ENCODE data around the gene CASP8.

Gene CASP8

DNA sequence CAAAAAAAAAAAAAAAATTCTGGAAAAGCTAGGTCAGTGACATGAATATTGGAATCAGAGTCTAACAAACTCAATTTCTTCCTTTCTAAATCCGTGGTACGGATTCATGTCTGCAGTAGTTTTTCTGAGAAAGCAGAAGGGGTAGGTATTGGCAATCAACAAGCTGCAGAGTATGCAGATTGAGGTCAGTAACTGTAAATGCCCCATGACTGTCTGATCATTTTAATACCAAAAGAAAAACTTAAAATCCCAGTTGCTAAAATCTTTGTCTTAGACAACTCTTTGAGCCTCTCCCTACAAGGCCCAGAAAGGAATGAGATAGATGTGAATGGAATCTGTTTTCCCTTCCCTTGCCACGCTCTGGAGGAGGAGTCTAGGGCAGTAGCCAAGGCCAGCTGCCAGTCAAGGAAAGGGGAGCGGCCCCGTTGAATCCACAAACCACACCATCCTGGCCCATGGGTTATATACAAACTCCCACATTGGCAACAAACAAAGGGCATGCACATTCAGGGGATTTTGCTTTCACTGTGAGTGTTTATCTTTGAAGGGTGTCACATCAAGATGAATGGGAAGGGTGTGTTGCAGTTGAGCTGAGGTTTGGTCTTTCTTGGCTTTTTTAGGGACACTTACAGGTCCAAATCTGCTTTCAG, 6.1 kb upstream of the CASP8 start:
- H3K4me3 Mint-ChIP-seq = peak overlapping the region; percentile 51 to 73
- no peak for DNase-seq
- H3K27ac Mint-ChIP-seq = peak overlapping the region; percentile 97 to 98
- H3K4me1 Mint-ChIP-seq (ENCODE audit: low read depth in 2 of 2) = peaks cover 60 to 74% of the 10 kb centered on the region in 2 donors
- peaks cover 49% of the 10 kb centered on the region for H3K36me3 Mint-ChIP-seq (ENCODE audit: insufficient read depth)
- no peaks in the 10 kb centered on the region for H3K9me3 Mint-ChIP-seq
- no peak for ATAC-seq (replicated peaks)
- no peaks in the 10 kb centered on the region for H3K27me3 Mint-ChIP-seq

DNA sequence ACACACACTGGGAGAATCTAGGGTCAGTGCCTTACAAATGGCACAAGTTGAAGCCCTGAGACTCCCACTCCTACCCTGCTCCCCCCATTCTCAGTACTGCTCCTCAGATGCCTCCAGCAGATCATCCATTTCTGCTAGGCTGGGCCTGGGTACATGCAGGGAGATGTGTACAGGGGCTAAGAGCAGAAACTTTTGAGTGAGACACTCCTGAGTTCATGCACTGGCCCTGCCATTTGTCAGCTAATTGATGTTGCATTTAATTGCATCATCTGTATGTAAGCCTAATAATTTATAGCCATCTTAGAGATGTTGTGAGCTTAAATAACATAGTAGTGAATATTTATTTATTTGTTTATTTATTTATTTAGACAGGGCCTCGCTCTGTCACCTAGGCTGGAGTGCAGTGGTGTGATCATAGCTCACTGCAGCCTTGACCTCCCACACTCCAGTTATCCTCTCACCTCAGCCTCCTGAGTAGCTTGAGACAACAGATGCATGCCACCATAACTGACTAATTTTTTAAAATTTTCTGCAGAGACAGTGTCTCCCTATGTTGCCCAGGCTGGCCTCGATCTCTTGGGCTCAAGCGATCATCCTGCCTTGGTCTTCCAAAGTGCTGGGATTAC, 4.8 kb upstream of the CASP8 start:
- ATAC-seq (replicated peaks) (no peak), DNase-seq (no peak)
- peak overlapping the region in 1 of 2 donors; percentile 25 for H3K4me3 Mint-ChIP-seq
- no peaks in the 10 kb centered on the region for H3K27me3 Mint-ChIP-seq
- H3K9me3 Mint-ChIP-seq = no peaks in the 10 kb centered on the region
- H3K36me3 Mint-ChIP-seq (ENCODE audit: insufficient read depth) = peaks cover 61% of the 10 kb centered on the region
- peaks cover 64 to 73% of the 10 kb centered on the region in 2 donors for H3K4me1 Mint-ChIP-seq (ENCODE audit: low read depth in 2 of 2)
- peak overlapping the region; percentile 97 to 98 for H3K27ac Mint-ChIP-seq

DNA sequence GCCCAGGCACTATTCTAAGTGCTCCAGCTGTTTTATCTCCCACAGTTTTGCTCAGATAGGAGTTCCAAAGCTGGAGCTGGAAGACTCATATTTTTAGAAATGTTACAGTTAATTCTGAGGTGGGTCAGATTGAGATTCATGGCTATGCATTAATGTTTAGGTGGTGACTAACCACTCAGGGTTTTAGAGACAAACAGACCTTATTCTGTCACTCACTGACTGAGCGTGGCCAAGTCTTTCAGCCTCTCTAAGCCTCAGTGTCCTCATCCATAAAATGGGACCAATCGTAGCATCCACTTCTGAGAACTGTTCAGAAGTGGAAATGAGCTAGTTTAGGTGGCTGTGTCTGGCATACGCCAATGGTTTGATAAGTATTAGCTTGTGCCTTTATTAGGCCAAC, 4.3 kb upstream of the CASP8 start:
- no peaks in the 10 kb centered on the region for H3K9me3 Mint-ChIP-seq
- ATAC-seq (replicated peaks) (no peak), DNase-seq (no peak)
- peak overlapping the region; percentile 25 to 94 for H3K4me3 Mint-ChIP-seq
- H3K36me3 Mint-ChIP-seq (ENCODE audit: insufficient read depth) = peaks cover 67% of the 10 kb centered on the region
- H3K27ac Mint-ChIP-seq = peak overlapping the region; percentile 98
- peaks cover 62 to 69% of the 10 kb centered on the region in 2 donors for H3K4me1 Mint-ChIP-seq (ENCODE audit: low read depth in 2 of 2)
- no peaks in the 10 kb centered on the region for H3K27me3 Mint-ChIP-seq

DNA sequence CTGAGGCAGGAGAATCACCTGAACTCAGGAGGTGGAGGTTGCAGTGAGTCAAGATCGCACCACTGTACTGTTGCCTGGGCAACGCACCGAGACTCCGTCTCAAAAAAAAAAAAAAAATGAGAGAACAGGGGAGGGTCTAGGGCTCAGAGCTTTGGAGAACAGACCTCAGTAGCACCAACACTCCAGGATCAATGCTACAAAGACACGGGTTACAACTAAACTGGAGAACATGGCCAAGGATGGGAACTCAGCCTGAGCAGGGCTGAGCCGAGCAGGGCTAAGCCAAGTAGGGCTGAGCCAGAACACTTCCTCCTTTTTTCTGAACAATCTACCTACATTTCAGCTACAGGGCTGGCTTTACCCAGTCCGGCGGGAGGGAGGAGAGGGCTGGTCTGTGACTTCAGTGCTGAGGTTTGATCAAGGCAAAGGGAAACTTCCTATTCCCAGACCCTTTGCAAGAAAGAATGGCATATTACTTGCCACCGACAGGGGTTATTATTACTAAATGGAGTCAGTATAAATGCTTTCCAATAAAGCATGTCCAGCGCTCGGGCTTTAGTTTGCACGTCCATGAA, 2.9 kb upstream of the CASP8 start:
- Mint-ChIP-seq H3K4me1 (ENCODE audit: low read depth in 2 of 2) (peaks cover 59 to 68% of the 10 kb centered on the region in 2 donors), H3K36me3 (ENCODE audit: insufficient read depth) (peaks cover 74% of the 10 kb centered on the region), H3K4me3 (peak overlapping the region; percentile 94 to 95), H3K27me3 (no peaks in the 10 kb centered on the region), H3K9me3 (no peaks in the 10 kb centered on the region), H3K27ac (peak overlapping the region; percentile 98)
- peak; percentile 43 to 56 (median 51) for DNase-seq
- peak; percentile 28 for ATAC-seq (replicated peaks)

DNA sequence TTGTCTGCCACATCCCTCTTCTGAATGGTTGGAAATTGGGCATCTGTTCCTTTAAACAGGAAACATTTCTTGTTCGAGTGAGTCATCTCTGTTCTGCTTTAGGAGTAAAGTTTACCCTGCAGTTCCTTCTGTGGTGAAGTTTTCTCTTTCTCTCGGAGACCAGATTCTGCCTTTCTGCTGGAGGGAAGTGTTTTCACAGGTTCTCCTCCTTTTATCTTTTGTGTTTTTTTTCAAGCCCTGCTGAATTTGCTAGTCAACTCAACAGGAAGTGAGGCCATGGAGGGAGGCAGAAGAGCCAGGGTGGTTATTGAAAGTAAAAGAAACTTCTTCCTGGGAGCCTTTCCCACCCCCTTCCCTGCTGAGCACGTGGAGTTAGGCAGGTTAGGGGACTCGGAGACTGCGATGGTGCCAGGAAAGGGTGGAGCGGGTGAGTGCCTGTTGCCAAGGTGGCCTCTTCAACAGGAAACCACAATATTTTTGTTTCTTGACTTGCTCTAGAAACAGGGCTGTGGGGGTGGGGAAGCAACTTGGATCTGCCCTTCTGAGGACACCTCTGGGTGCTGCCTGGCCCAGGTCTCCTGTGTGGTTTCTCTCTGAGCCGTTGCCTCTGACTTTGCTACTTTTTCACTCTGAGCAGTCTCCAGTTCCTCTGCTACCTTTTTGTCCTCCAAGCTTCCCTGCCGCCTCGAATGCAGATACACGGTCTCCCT, 2.2 kb upstream of the CASP8 start:
- no peaks in the 10 kb centered on the region for H3K27me3 Mint-ChIP-seq
- peaks cover 61 to 67% of the 10 kb centered on the region in 2 donors for H3K4me1 Mint-ChIP-seq (ENCODE audit: low read depth in 2 of 2)
- peak overlapping the region; percentile 98 for H3K27ac Mint-ChIP-seq
- DNase-seq = peak; percentile 91 to 96 (median 94)
- peak overlapping the region; percentile 94 to 95 for H3K4me3 Mint-ChIP-seq
- no peaks in the 10 kb centered on the region for H3K9me3 Mint-ChIP-seq
- peak; percentile 71 for ATAC-seq (replicated peaks)
- H3K36me3 Mint-ChIP-seq (ENCODE audit: insufficient read depth) = peaks cover 72% of the 10 kb centered on the region

DNA sequence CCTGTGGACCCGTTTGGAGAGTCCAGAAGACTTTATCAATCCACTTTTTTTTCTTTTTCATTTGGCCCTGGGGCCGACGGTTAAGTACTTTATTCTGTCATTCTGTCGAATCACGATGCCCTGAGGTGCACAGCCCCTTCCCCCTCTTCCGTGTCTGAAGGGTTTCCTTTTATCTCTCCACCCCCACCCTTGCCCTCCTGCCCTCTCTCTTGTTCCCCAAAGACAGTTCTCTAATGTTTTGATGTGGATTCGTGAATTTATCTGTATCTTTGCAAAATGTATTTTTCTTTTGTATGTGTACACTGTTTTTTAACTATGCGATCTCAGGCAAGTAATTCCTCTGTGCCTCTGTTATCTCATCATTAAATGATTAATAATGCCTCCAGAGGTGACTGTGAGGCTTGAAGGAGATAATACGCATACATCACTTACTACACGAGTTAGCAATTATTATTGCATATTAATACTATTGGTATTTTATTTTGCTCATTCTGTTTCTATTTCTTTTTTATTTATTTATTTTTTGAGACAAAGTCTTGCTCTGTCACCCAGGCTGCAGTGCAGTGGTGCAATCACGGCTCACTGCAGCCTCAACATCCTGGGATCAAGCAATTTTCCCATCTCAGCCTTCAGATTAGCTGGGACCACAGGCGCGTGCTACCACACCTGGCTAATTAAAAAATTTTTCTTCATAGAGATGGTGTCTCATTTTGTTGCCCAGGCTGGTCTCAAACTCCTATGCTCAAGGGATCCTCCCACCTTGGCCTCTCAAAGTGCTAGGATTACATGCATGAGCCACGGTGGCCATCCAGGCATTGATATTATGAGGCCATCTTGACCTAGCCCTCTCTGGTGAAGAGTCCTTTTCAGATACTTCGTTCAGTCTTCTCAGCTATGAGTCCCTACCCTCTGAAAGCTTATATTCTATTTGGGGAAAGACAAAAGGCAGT, 1.4 kb upstream of the CASP8 start:
- Mint-ChIP-seq H3K27me3 (no peaks in the 10 kb centered on the region), H3K36me3 (ENCODE audit: insufficient read depth) (peaks cover 64% of the 10 kb centered on the region), H3K4me1 (ENCODE audit: low read depth in 2 of 2) (peaks cover 61 to 69% of the 10 kb centered on the region in 2 donors), H3K9me3 (no peaks in the 10 kb centered on the region), H3K4me3 (peak overlapping the region; percentile 94 to 95), H3K27ac (peak overlapping the region; percentile 98)
- no peak for DNase-seq
- no peak for ATAC-seq (replicated peaks)

DNA sequence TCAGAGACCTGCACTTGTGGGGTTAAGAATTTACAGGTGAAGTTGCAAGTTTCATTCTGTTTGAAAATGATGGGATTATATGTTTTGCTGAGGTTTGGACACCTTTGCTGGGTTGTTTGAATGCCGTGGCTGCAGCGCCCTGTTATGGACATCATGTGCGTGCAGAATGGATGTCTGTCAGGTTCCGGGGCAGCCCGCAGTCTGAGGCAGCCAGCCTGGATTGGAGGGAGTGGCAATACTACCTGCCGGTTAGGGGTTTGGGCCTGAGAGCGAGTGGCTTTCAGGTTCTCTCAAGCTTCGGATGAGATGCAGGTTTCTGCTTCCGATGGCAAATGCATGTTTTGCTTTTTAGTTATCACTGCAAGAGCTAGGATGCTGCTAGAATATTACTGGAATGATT, 1.1 kb downstream of the CASP8 start:
- Mint-ChIP-seq H3K27me3 (no peaks in the 10 kb centered on the region), H3K27ac (peak overlapping the region; percentile 98), H3K4me1 (ENCODE audit: low read depth in 2 of 2) (peaks cover 69 to 79% of the 10 kb centered on the region in 2 donors), H3K4me3 (peak overlapping the region; percentile 94 to 95), H3K36me3 (ENCODE audit: insufficient read depth) (peaks cover 65% of the 10 kb centered on the region), H3K9me3 (no peaks in the 10 kb centered on the region)
- ATAC-seq (replicated peaks) (peak; percentile 16), DNase-seq (peak; percentile 56 to 58 (median 58))

DNA sequence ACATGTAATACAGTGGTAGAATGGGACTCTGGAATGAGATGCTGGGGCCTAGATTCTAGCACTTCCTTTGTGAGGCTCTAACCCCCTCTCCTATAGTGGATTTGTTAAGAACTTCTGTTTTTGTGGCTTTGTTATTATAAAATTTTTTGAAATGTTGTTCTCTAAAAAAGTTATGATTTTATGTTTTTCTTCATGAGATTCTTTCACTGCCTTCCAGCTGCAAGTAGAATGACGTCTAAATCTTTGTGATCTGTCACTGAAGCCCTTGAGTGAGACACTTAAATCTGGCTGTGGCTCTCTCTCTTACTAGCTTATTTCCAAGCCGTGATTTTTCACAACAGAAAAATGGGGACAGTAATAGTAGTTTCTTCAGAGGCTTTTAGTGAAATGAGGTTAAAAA, 1.6 kb downstream of the CASP8 start:
- ATAC-seq (replicated peaks) (no peak), DNase-seq (no peak)
- no peaks in the 10 kb centered on the region for H3K9me3 Mint-ChIP-seq
- H3K27me3 Mint-ChIP-seq = no peaks in the 10 kb centered on the region
- peak overlapping the region; percentile 94 to 95 for H3K4me3 Mint-ChIP-seq
- H3K4me1 Mint-ChIP-seq (ENCODE audit: low read depth in 2 of 2) = peaks cover 70 to 79% of the 10 kb centered on the region in 2 donors
- H3K27ac Mint-ChIP-seq = peak overlapping the region; percentile 98
- peaks cover 67% of the 10 kb centered on the region for H3K36me3 Mint-ChIP-seq (ENCODE audit: insufficient read depth)

DNA sequence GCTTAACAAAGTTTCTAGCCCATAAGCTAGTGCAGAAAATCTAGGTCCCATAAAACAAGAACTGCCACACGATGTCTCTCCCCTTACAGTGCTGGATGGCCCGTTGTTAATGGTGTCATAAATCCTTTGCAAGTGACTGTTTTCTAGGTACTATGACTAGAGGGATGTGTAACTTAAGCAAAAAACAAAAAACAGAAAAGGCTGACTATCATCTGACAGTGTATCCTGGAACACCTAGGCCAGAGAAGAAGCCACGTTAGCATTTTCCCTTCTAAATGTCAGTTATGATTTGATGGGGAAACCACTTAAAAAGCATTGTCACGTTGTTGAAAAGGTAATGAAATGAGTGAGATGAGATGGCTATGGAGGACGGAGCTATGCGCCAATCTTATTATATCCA, 2.4 kb downstream of the CASP8 start:
- Mint-ChIP-seq H3K36me3 (ENCODE audit: insufficient read depth) (peaks cover 66% of the 10 kb centered on the region), H3K27ac (peak overlapping the region; percentile 83 to 98), H3K4me1 (ENCODE audit: low read depth in 2 of 2) (peaks cover 71 to 81% of the 10 kb centered on the region in 2 donors), H3K27me3 (no peaks in the 10 kb centered on the region), H3K4me3 (peak overlapping the region; percentile 85 to 92), H3K9me3 (no peaks in the 10 kb centered on the region)
- DNase-seq = no peak
- no peak for ATAC-seq (replicated peaks)

DNA sequence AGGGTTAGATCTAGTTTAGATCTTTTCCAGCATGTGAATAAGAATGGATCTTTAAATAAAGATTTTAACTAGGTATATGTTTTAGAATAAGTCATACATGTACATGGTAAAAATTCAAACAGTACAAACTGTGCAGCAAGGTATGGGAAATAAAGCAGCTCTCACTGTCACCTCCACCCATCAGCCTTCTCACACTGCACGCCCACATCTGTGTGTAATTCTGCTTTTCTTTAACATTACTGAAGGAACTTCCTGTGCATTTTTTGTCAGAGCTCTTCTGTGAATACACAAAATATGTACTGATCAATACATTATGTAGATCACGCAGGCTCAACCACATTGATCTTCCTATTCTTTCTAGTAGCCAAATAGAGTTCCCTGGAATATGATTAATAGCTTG, 3.4 kb downstream of the CASP8 start:
- Mint-ChIP-seq H3K4me1 (ENCODE audit: low read depth in 2 of 2) (peaks cover 64 to 77% of the 10 kb centered on the region in 2 donors), H3K27ac (peak overlapping the region; percentile 83 to 98), H3K36me3 (ENCODE audit: insufficient read depth) (peaks cover 64% of the 10 kb centered on the region), H3K9me3 (no peaks in the 10 kb centered on the region), H3K4me3 (peak overlapping the region; percentile 85 to 92), H3K27me3 (no peaks in the 10 kb centered on the region)
- peak; percentile 22 for ATAC-seq (replicated peaks)
- DNase-seq = no peak

DNA sequence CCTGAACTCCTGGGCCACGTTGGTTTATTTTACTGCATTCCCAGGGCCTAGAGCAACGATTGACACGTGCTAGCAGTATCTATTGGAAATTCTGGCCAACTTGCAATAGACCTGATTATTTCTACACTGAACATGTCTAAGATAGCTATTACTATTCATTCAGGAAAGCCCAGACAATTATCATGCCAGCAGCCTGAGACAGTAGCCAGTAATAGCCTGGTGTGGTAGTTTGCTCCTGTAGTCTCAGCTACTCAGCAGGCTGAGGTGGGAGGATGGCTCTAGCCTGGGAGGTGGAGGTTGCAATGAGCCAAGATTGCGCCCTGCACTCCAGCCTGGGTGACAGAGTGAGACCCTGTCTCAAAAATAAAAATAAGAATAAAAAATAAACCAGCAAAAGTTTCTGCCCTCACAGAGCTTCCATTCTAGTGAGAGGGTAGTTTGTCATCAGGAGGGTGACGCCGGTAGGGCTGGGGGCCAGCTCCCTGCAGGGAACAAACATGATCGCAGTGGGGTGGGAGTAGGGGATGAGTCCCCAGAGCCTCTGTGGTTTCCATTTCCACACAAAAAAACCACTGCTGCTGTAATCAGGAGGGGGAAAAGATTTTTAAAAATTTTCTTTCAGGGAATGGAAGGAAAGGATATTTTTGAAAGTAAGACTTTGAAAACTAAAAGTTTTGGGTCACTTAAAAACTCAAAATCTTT, 4.3 kb downstream of the CASP8 start:
- no peak for DNase-seq
- Mint-ChIP-seq H3K36me3 (ENCODE audit: insufficient read depth) (peaks cover 64% of the 10 kb centered on the region), H3K4me3 (peak overlapping the region; percentile 85 to 92)

DNA sequence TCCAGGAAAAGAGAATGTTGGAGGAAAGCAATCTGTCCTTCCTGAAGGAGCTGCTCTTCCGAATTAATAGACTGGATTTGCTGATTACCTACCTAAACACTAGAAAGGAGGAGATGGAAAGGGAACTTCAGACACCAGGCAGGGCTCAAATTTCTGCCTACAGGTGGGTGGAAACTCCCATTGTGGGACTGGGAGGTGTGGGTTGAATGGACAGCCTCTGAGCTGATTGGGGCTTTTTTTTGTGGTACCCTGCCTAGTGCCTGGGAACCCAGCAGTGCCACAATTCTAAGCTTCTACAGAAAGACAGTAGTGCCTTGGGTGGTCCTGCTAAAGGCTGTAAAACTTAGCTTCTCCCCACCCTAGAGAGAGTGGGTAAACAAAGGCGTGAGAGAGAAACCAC, 6.3 kb downstream of the CASP8 start:
- H3K27me3 Mint-ChIP-seq = no peaks in the 10 kb centered on the region
- peak overlapping the region; percentile 85 to 92 for H3K4me3 Mint-ChIP-seq
- H3K4me1 Mint-ChIP-seq (ENCODE audit: low read depth in 2 of 2) = peaks cover 71 to 86% of the 10 kb centered on the region in 2 donors
- DNase-seq = no peak
- peak overlapping the region; percentile 83 to 98 for H3K27ac Mint-ChIP-seq
- peaks cover 65% of the 10 kb centered on the region for H3K36me3 Mint-ChIP-seq (ENCODE audit: insufficient read depth)
- no peaks in the 10 kb centered on the region for H3K9me3 Mint-ChIP-seq
- ATAC-seq (replicated peaks) = peak; percentile 45

More for the DNA sequence above, 4.3 kb downstream of the CASP8 start:
- ATAC-seq (replicated peaks) = no peak
- Mint-ChIP-seq H3K27ac (peak overlapping the region; percentile 83 to 98), H3K27me3 (no peaks in the 10 kb centered on the region), H3K4me1 (ENCODE audit: low read depth in 2 of 2) (peaks cover 63 to 76% of the 10 kb centered on the region in 2 donors), H3K9me3 (no peaks in the 10 kb centered on the region)
